Fibroblast of lung (primary cell): Measurements from ENCODE around the gene FBN1.

ENCODE experiments used
- CTCF ChIP-seq, 2 donors: IDR thresholded peaks in 1 of 2; conservative IDR thresholded peaks in 1 of 2; 1 replicate in 1 of 2; 2 replicates in 1 of 2; pipeline ENCODE4 v1.5.1; 2011 to 2012; ENCODE audit warnings: low read length in 2 of 2, control low read depth in 1 of 2, inconsistent platforms in 1 of 2, low read depth in 1 of 2, mild to moderate bottlenecking in 1 of 2
- EZH2 ChIP-seq: IDR thresholded peaks from 2 replicates; pipeline ENCODE4 v1.5.1; 2012; ENCODE audit warnings: low read length, control low read depth, mild to moderate bottlenecking; ENCODE audit errors: missing control alignments

GRCh38 chr15:48681353-48681752 is 35.8 kb upstream of the FBN1 start:
- no peak for TF ChIP-seq EZH2
- no peak for TF ChIP-seq CTCF (conservative IDR thresholded peaks at IDR 0.05 in 1 of 2, IDR thresholded peaks at IDR 0.05 in 1 of 2; ENCODE audit: low read depth in 1 of 2, low read length in 2 of 2)
